GM21786 (cell line): ENCODE results near the gene SLC12A1.
A peak's percentile ranks its signal among the peaks of the same experiment; 100 is the strongest.
"Not testable (repeated sequence)": the region's sequence is repeated elsewhere in the genome, so short reads cannot be mapped to it uniquely, and the experiment has no call there.

ENCODE experiments used
- ATAC-seq: cut with Tn5 transposase; IDR thresholded peaks from one replicate; pipeline ENCODE4 v1.9.1; 2021; ENCODE audit not compliant: unreplicated experiment

SLC12A1 gene

GRCh38 chr15:48306639-48307038, 100.5 kb downstream of the SLC12A1 start:
- no peak for ATAC-seq

GRCh38 chr15:48307586-48307985, 101.5 kb downstream of the SLC12A1 start:
- no peak for ATAC-seq

DNA sequence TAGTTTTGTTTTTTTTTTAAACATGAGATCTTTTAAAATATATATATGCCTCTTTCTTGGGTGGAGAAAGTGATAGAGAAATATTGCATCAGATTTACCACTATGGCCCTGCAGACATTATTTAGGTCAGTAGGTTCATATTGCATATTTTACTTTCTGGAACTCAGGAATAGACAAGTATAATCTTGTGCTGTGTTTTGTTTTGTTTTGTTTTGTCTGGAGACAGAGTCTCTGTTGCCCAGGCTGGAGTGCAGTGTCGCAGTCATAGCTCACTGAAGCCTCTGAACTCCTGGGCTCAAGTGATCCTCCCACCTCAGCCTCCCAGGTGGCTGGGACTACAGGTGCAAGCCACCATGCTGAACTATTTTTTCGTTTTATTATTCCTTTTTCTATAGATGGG, 103.6 kb downstream of the SLC12A1 start:
- no peak for ATAC-seq

DNA sequence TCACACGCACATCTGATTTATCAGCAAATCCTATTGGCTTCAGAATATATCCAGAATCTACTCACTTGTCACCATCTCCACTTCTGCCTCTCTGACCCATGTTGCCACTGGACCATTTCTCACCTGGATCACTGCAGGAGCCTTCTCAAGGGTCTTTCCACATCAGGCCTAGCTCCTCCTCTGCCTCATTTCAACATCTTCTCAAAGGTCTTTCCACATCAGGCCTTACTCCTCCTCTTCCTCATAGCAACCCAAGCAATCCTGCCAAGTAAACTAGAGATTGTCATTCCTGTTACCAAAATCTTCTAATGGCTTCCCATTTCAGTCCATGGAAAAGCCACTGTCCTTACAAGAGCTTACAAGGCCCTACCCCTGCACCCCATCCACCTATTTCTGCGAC, 107.1 kb downstream of the SLC12A1 start:
- ATAC-seq: no peak

DNA sequence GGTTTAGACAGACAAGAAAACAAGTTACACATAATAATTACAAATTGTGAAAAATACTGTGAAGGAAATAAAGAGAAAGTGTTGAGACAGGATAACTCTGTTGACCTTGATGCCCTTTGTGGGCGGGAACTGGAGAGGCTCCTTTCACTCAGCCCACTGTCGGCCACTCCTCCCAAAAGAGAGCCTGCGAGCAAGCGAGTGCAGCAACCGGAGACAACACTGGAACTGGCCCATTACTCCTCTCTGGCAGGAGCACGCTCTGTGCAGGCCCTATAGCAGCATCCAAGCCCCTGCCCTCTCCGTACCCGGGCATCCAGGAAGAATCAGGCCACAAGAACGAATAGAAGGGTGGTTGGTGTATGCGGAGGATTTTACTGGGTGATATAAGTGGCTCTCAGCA, 108.9 kb downstream of the SLC12A1 start:
- no peak for ATAC-seq

DNA sequence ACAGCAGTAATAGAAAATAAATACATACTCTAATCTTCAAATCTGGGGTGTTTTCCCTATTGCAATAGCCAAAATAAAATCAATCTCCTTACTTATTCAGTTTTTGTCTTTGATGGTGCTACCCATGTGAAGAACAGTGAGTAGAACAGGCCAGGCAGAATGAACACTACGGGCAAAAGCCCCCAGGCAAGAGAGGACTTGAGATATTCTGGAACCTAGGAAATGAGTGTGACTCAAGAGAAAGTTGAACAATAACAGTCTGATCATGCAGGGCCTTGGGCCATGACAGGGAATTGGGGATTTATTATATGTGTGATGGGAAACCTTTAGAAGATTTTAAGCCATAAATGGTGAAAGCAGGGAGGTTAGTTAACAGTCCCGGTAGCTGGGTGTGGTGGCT, 111.1 kb downstream of the SLC12A1 start:
- no peak for ATAC-seq

DNA sequence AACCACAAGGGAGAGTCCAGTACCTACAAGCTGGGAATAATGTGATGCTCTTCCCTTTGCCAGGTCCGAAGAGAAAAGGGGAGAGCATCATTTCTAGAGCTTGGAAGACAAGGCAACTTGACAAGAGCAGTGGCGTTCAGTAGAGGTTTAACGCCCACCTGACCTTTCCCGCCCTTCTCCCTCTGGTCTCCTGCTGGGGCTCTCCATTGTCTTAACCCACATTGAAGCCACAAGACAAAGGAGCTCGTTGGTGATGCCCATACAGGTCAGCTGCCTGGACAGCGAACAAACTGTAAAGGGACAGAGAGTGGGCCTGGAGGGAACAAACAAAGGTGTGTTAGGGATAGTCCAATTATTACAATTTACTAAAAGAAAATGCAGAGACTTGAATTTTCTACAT, 112.0 kb downstream of the SLC12A1 start:
- ATAC-seq: no peak

GRCh38 chr15:48323294-48323693, 117.2 kb downstream of the SLC12A1 start:
- no peak for ATAC-seq

DNA sequence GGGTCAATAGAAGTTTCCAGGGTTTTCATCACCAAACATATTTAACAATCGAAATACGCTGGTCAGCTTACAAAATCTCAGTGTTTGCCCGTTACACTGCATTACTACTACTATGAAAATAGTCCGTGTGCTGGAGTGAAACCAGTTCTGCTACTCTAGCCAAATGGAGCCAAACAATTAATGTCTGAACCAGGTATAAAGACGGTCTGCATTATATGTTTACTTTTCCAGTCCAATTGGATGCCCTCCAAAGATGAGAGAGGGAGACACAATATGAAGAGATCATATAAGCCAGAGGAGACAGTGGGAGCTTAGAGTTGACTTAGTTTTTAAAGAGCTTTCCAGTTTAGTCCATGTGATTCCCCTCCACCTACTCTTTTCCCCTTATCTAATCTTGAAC, 118.8 kb downstream of the SLC12A1 start:
- no peak for ATAC-seq

- peak; percentile 50 for ATAC-seq
Measured at GRCh38 chr15:48325400-48325799, 119.3 kb downstream of the SLC12A1 start.

DNA sequence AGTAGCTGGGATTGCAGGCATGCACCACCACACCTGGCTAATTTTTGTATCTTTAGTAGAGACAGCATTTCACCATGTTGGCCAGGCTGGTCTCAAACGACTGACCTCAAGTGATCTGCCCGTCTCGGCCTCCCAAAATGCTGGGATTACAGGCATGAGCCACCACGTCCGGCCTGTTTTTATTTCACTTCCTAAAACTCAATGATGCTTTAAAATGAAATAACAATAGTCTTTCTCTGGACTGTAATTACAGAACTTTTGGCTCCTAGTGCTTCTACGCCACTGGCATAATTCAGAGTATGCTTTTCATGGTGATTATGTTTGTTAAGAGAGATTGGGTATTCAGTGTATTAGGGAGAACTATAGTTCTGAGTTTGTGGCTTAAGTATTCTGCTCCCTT, 120.1 kb downstream of the SLC12A1 start:
- not testable (repeated sequence) for ATAC-seq

- no peak for ATAC-seq
Measured at GRCh38 chr15:48330105-48330785, 124.1 kb downstream of the SLC12A1 start.

- peak; percentile 85 for ATAC-seq
Measured at GRCh38 chr15:48330855-48331795, 125.0 kb downstream of the SLC12A1 start, which contains the start of gene DUT. DUT (plus strand) TSS chr15:48331429; CDS start chr15:48331516, 87 bp downstream.

DNA sequence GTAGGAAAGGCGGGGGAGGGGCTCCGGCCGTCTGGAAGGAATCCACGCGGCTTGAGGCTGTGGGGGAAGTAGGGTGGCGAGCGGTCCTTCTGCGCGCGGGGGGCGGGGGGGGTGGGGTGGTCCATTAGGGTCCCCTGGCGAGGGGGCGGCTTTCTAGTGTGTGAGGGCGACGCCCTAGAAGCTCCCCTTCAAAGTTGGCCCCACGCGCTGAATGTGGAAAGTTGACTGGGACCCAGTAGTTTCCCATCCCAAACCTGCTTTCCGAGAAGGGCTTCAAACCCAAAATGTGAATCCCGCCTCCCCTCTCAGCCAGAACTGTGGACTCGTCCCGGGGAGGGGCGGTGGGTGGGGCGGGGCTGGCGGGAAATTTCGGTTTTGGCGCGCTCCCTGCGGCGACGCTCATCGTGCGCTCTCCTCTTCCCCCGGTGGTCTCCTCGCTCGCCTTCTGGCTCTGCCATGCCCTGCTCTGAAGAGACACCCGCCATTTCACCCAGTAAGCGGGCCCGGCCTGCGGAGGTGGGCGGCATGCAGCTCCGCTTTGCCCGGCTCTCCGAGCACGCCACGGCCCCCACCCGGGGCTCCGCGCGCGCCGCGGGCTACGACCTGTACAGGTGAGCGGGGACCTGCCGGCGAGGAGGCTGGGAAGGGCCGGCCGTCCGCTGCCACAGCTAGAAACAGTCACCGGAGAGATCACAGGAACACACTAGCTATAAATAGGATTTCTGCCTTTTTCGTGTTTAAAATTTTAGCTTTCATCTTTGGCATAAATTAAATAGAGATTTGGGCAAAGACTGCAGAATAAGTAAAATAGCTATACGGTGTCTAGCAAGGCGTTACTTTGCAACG, 125.9 kb downstream of the SLC12A1 start:
- ATAC-seq: peak; percentile 38

- no peak for ATAC-seq
Measured at GRCh38 chr15:48332642-48333034, 126.5 kb downstream of the SLC12A1 start.

DNA sequence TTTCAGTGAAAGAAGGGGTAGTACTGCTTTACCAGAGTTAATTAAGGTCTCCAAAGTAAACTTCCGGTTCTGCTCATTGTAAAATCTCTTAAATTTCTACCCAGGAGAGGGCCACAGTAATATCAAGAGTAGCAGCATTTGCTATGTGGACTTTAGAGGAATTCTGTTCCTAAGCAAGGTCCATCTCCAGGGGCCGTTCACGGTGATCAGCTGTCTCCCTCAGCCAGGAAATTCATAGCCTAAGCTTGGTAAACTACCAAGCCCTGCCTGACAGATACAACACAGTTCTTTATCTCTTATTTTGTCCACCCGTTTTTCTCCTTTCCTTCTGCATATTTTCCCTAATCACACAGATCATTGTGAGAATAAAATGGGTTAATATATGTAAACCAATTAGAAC, 127.4 kb downstream of the SLC12A1 start:
- no peak for ATAC-seq

- no peak for ATAC-seq
Measured at GRCh38 chr15:48334260-48334659, 128.2 kb downstream of the SLC12A1 start.

DNA sequence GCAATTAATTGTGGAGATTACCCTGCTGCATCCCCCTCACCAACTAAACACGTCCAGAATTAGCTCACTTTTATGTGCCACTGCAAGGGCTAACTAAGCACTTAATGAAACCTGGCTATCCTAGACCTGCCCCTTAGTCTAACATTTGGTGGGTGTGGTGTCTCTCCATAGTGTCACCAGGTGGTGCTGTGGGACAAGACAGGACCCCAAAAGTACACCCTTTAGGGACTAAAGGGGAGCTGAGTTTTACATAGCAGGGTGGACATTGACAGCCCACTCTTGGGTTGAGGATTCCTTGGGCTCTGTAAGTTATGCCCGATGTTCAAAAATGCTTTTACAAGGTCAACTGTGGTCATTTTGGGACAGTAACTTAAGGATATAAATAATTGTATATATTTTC, 130.8 kb downstream of the SLC12A1 start:
- ATAC-seq: no peak

- ATAC-seq: no peak
Measured at GRCh38 chr15:48337607-48338006, 131.5 kb downstream of the SLC12A1 start.

GRCh38 chr15:48340111-48340510, 134.0 kb downstream of the SLC12A1 start:
- no peak for ATAC-seq

DNA sequence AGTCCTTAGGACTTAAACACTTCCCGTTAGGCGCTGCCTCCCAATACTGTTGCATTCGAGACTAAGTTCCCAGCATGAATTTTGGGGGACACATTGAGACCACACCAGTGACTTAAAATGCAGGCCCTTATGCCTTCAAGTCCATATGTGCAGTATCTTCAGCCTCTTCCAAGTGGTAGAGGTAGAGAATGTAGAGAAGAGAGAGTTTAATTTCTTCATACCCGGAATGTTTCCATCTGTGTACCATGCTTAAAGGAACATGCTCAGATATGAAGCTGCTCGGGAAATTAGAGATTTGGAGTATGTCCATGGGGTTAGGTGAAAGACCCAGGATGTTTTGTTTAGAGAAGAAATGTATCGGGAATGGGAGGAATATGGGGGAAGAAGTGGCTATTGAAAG, 137.8 kb downstream of the SLC12A1 start:
- no peak for ATAC-seq
